H4 (cell line): ENCODE measurements around the gene NCBP3. TPM values are rescaled to one million over a fixed set of nuclear protein-coding genes. Genes with fewer than 3 reads are reported as not detected.
"Not testable (repeated sequence)": the region's sequence is repeated elsewhere in the genome, so short reads cannot be mapped to it uniquely, and the experiment has no call there.

ENCODE experiments used
- DNase-seq: peaks from one replicate; pipeline ENCODE4 v3.0.0-alpha.2; 2015; ENCODE audit warnings: low spot score
- total RNA-seq: library from RNA; depleted of rRNA; stranded (reverse); fragments of >200 nt; shearing (Covaris generic); gene quantifications from 2 replicates; pipeline ENCODE4 v1.2.3, GENCODE V29; 2014

NCBP3 gene
- total RNA-seq, 1 experiment from 2014 or later = 6.9 TPM

GRCh38 chr17:3880983-3881382, 34.9 kb upstream of the NCBP3 start:
- no peak for DNase-seq

GRCh38 chr17:3879591-3880417, 33.8 kb upstream of the NCBP3 start:
- no peak for DNase-seq

- peak; percentile 14 for DNase-seq
These were observed 33.1 kb upstream of the NCBP3 start for GRCh38 chr17:3879186-3879585.

- no peak for DNase-seq
These were observed 31.2 kb upstream of the NCBP3 start for GRCh38 chr17:3877220-3877619.

GRCh38 chr17:3875317-3875716, 29.3 kb upstream of the NCBP3 start:
- DNase-seq = no peak

GRCh38 chr17:3873862-3874261, 27.8 kb upstream of the NCBP3 start:
- no peak for DNase-seq

GRCh38 chr17:3870871-3871306, 24.8 kb upstream of the NCBP3 start:
- no peak for DNase-seq

GRCh38 chr17:3867606-3868005, 21.6 kb upstream of the NCBP3 start:
- DNase-seq = no peak

- DNase-seq = no peak
These were observed 21.1 kb upstream of the NCBP3 start for GRCh38 chr17:3867106-3867505.

GRCh38 chr17:3866276-3866675, 20.2 kb upstream of the NCBP3 start:
- DNase-seq = no peak

GRCh38 chr17:3865176-3865575, 19.1 kb upstream of the NCBP3 start:
- no peak for DNase-seq

GRCh38 chr17:3864534-3864933, 18.5 kb upstream of the NCBP3 start:
- DNase-seq = no peak

GRCh38 chr17:3861761-3862681, 16.0 kb upstream of the NCBP3 start:
- DNase-seq = no peak

GRCh38 chr17:3860939-3861700, 15.1 kb upstream of the NCBP3 start:
- no peak for DNase-seq

GRCh38 chr17:3859940-3860339, 13.9 kb upstream of the NCBP3 start:
- DNase-seq = no peak

- DNase-seq = no peak
These were observed 11.4 kb upstream of the NCBP3 start for GRCh38 chr17:3857261-3858105.

- DNase-seq = not testable (repeated sequence)
These were observed 8.2 kb upstream of the NCBP3 start for GRCh38 chr17:3854204-3854603.

GRCh38 chr17:3852561-3852960, 6.5 kb upstream of the NCBP3 start:
- no peak for DNase-seq

GRCh38 chr17:3851461-3852100, 5.5 kb upstream of the NCBP3 start:
- no peak for DNase-seq

- no peak for DNase-seq
These were observed 2.3 kb upstream of the NCBP3 start for GRCh38 chr17:3848229-3848835.
